GM23338 (cell line): ENCODE data around the gene DNLZ. TPM values are rescaled to one million over a fixed set of nuclear protein-coding genes. Genes with fewer than 3 reads are reported as not detected.

Experiments
- ATAC-seq: fragments of 200-7000 bp; cut with Tn5 transposase; 3 replicates; pipeline ENCODE4 v1.9.1; 2020
- DNase-seq: peaks from one replicate; pipeline ENCODE4 v3.0.0-alpha.2; 2015; ENCODE audit warnings: low spot score
- H2AFZ ChIP-seq: fragments of 200-600 bp; sonication (generic); 2 replicates; pipeline ENCODE4 v1.8.0; 2016; ENCODE audit warnings: antibody characterized with exemption, mild to moderate bottlenecking, moderate library complexity
- H3F3A ChIP-seq: fragments of 200-600 bp; sonication (generic); replicated peaks from 2 replicates; pipeline ENCODE4 v1.8.0; 2017; ENCODE audit warnings: antibody characterized with exemption, mixed run types, low read depth
- H3K27ac ChIP-seq: fragments of 200-600 bp; sonication (generic); 2 replicates; pipeline ENCODE4 v1.6.1; 2016; ENCODE audit warnings: low read depth
- H3K27me3 ChIP-seq: fragments of 200-600 bp; sonication (generic); 2 replicates; pipeline ENCODE4 v1.8.0; 2016; ENCODE audit warnings: mild to moderate bottlenecking, mixed run types, moderate library complexity; ENCODE audit not compliant: insufficient read depth
- H3K36me3 ChIP-seq: fragments of 200-600 bp; sonication (generic); 2 replicates; pipeline ENCODE4 v1.8.0; 2016; ENCODE audit warnings: mild to moderate bottlenecking; ENCODE audit not compliant: insufficient read depth
- H3K4me1 ChIP-seq: fragments of 200-600 bp; sonication (generic); 2 replicates; pipeline ENCODE4 v1.8.0; 2016; ENCODE audit warnings: mild to moderate bottlenecking, moderate library complexity; ENCODE audit not compliant: insufficient read depth
- H3K4me2 ChIP-seq: fragments of 200-600 bp; sonication (generic); 2 replicates; pipeline ENCODE4 v1.7.1; 2017; ENCODE audit warnings: mixed run types
- H3K4me3 ChIP-seq: fragments of 200-600 bp; sonication (generic); 2 replicates; pipeline ENCODE4 v1.6.1; 2016; ENCODE audit warnings: mixed run types
- H3K79me2 ChIP-seq: fragments of 200-600 bp; sonication (generic); replicated peaks from 2 replicates; pipeline ENCODE4 v1.8.0; 2017; ENCODE audit warnings: mild to moderate bottlenecking; ENCODE audit not compliant: insufficient read depth
- H3K9me2 ChIP-seq: fragments of 200-600 bp; sonication (generic); 2 replicates; pipeline ENCODE4 v1.8.0; 2017; ENCODE audit not compliant: insufficient read depth
- H4K20me1 ChIP-seq: fragments of 200-600 bp; sonication (generic); replicated peaks from 2 replicates; pipeline ENCODE4 v1.8.0; 2017; ENCODE audit warnings: mild to moderate bottlenecking; ENCODE audit not compliant: insufficient read depth
- H3K27ac Mint-ChIP-seq: 2 replicates; pipeline ENCODE4 v1.8.0; 2020; ENCODE audit warnings: inconsistent platforms, mild to moderate bottlenecking, moderate library complexity, mixed read lengths
- H3K27me3 Mint-ChIP-seq: 3 replicates; pipeline ENCODE4 v1.8.0; 2022; ENCODE audit warnings: low read depth, mild to moderate bottlenecking, moderate library complexity, mixed read lengths, inconsistent platforms; ENCODE audit not compliant: insufficient read depth, poor library complexity
- H3K36me3 Mint-ChIP-seq: 3 replicates; pipeline ENCODE4 v1.8.0; 2021; ENCODE audit warnings: low read depth, mild to moderate bottlenecking, inconsistent platforms, moderate library complexity, mixed read lengths
- H3K4me1 Mint-ChIP-seq: 3 replicates; pipeline ENCODE4 v1.8.0; 2020; ENCODE audit warnings: mild to moderate bottlenecking, inconsistent platforms, mixed read lengths
- H3K4me3 Mint-ChIP-seq: 3 replicates; pipeline ENCODE4 v1.8.0; 2021; ENCODE audit warnings: moderate library complexity, mild to moderate bottlenecking, inconsistent platforms, mixed read lengths
- H3K9me3 Mint-ChIP-seq: 3 replicates; pipeline ENCODE4 v1.8.0; 2020; ENCODE audit warnings: moderate library complexity, mild to moderate bottlenecking, inconsistent platforms, mixed read lengths
- CREB1 ChIP-seq: fragments of 250-450 bp; sonication (Bioruptor Pico); IDR thresholded peaks from 2 replicates; pipeline ENCODE4 v1.5.0; 2020; ENCODE audit warnings: low read depth, mild to moderate bottlenecking, moderate library complexity
- EZH2 ChIP-seq: fragments of 200-600 bp; sonication (generic); IDR thresholded peaks from one replicate; pipeline ENCODE4 v1.8.0; 2017; ENCODE audit warnings: antibody characterized with exemption, mild to moderate bottlenecking, low read depth; ENCODE audit not compliant: unreplicated experiment
- EZH2phosphoT487 ChIP-seq: fragments of 200-600 bp; sonication (generic); IDR thresholded peaks from one replicate; pipeline ENCODE4 v1.8.1; 2018; ENCODE audit warnings: antibody characterized with exemption; ENCODE audit not compliant: unreplicated experiment
- JUNB ChIP-seq: IDR thresholded peaks from one replicate; pipeline ENCODE4 v1.6.1; 2016; ENCODE audit warnings: antibody characterized with exemption; ENCODE audit not compliant: unreplicated experiment
- POLR2AphosphoS5 ChIP-seq: IDR thresholded peaks from 2 replicates; pipeline ENCODE4 v1.6.1; 2016; ENCODE audit warnings: antibody characterized with exemption, low read depth
- REST ChIP-seq: IDR thresholded peaks from one replicate; pipeline ENCODE4 v1.6.1; 2018; ENCODE audit warnings: antibody characterized with exemption; ENCODE audit not compliant: unreplicated experiment
- STAT1 ChIP-seq: IDR thresholded peaks from one replicate; pipeline ENCODE4 v1.6.1; 2016; ENCODE audit warnings: antibody characterized with exemption; ENCODE audit not compliant: unreplicated experiment
- ZNF114 ChIP-seq: fragments of 250-450 bp; sonication (Bioruptor Pico); IDR thresholded peaks from 2 replicates; pipeline ENCODE4 v1.5.0; 2020; ENCODE audit warnings: mild to moderate bottlenecking, moderate library complexity
- ZNF331 ChIP-seq: fragments of 250-450 bp; sonication (Bioruptor Pico); IDR thresholded peaks from 2 replicates; pipeline ENCODE4 v1.5.0; 2020; ENCODE audit warnings: low read depth, mild to moderate bottlenecking, moderate library complexity
- ZNF462 ChIP-seq: fragments of 250-450 bp; sonication (Bioruptor Pico); IDR thresholded peaks from 2 replicates; pipeline ENCODE4 v1.5.0; 2020; ENCODE audit warnings: mild to moderate bottlenecking, moderate library complexity
- polyA plus RNA-seq: library from polyadenylated mRNA; unstranded; fragments of >200 nt; fragmentation: Nextera tagmentation; extraction: Ambion mirVana; gene quantifications from 2 replicates; pipeline ENCODE4 v1.2.1, GENCODE V29; 2016
- total RNA-seq: library from RNA; depleted of rRNA; stranded (reverse); fragments of >200 nt; shearing (Covaris generic); gene quantifications from 2 replicates; pipeline ENCODE4 v1.2.3, GENCODE V29; 2014

Gene DNLZ
- total and polyA plus RNA-seq, 2 experiments from 2014 or later = 33.4 to 53.9 TPM

- Histone ChIP-seq H3K4me3 (no peak overlapping the region), H3K79me2 (peaks cover 28% of the 10 kb centered on the region), H3K36me3 (peaks cover 14% of the 10 kb centered on the region), H2AFZ (no peak overlapping the region), H3F3A (peaks cover 11% of the 10 kb centered on the region), H3K27me3 (no peaks in the 10 kb centered on the region), H3K4me2 (no peak overlapping the region), H3K4me1 (peaks cover 3% of the 10 kb centered on the region; the same call in 1 of the 2 replicates), H4K20me1 (peaks cover 9% of the 10 kb centered on the region), H3K27ac (no peak overlapping the region), H3K9me2 (no peaks in the 10 kb centered on the region)
- Mint-ChIP-seq H3K27ac (no peak overlapping the region), H3K27me3 (peaks cover 16% of the 10 kb centered on the region), H3K9me3 (no peaks in the 10 kb centered on the region), H3K36me3 (peaks cover 57% of the 10 kb centered on the region), H3K4me1 (peaks cover 9% of the 10 kb centered on the region), H3K4me3 (no peak overlapping the region)
- no peak for TF ChIP-seq POLR2AphosphoS5
- TF ChIP-seq CREB1 (CRISPR knock-in tag) = no peak
- TF ChIP-seq ZNF331 (CRISPR knock-in tag) = no peak
- TF ChIP-seq REST = no peak
- no peak for TF ChIP-seq EZH2
- TF ChIP-seq EZH2phosphoT487 = no peak
- TF ChIP-seq JUNB = no peak
- TF ChIP-seq STAT1 = no peak
- TF ChIP-seq ZNF114 (CRISPR knock-in tag) = no peak
- no peak for TF ChIP-seq ZNF462 (CRISPR knock-in tag)
- ATAC-seq (no peak), DNase-seq (no peak)
These were observed 32.6 kb upstream of the DNLZ start for GRCh38 chr9:136396219-136396515.
